ENCODE data around the gene WFIKKN1. TPM values are rescaled to one million over a fixed set of nuclear protein-coding genes. Genes with fewer than 3 reads are reported as not detected.

The WFIKKN1 gene
- total RNA-seq, 2 experiments from 2014 or later: 0.74 to 1.1 TPM

DNA sequence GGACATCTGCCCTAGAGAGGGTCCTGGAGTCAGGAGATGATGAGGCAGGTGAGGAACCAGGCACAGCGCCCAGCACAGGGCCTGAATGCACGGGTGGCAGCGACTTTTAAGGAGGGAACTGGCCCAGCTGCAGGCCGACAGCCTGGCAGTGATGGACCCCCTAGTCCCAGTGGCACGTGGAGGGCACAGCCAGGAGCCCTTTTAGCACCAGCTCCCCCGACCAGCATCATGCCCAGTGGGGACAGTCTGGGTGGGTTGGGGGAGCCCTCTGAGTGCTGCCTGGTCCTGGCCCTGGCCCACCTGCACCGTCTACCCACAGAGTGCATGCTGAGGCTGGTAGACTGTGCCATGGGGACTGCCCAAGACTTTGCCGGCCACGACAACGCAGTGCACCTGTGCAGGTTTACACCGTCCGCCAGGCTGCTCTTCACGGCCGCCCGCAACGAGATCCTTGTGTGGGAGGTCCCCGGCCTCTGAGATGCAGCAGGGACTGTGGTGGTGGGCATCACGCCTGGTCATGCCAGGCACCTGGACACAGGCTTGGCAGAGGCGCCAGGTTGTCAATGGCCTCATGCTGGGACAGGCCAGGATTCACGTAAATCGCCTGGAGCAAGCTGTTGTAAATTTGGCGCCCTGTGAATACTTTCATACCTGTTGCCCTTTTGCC, 36.5 kb downstream of the WFIKKN1 start:
- H3K27me3 Mint-ChIP-seq: no peaks in the 10 kb centered on the region
- CTCF ChIA-PET: interaction anchor here (0.6 to 1.3 kb wide), 5 partner anchors 8 to 69 kb away, joined by 3 to 6 read pairs (median 3); partner anchors contain the start of gene WDR90
- H3K36me3 Mint-ChIP-seq (ENCODE audit: low read depth): peaks cover 19% of the 10 kb centered on the region
- peak overlapping the region; percentile 76 for H3K4me3 Mint-ChIP-seq
- POLR2A ChIA-PET: no interaction called here
- DNase-seq (no peak), ATAC-seq (no peak)
- intact Hi-C loops (cut with DNase I, micrococcal nuclease): no loop called here
- H3K4me1 Mint-ChIP-seq: peaks cover 6% of the 10 kb centered on the region
- H3K27ac Mint-ChIP-seq: peak overlapping the region; percentile 85
- H3K9me3 Mint-ChIP-seq (ENCODE audit: low read depth): no peaks in the 10 kb centered on the region

GRCh38 chr16:667780-668518, 37.2 kb downstream of the WFIKKN1 start, which contains the start of gene RHOT2:
TSS of gene RHOT2 (plus strand) at chr16:668132. CDS start at chr16:668200, 68 bp downstream.
- peak within 1 kb of the TSS; percentile 76 for H3K4me3 Mint-ChIP-seq
- ChIA-PET CTCF (interaction anchor here (0.6 to 1.3 kb wide), 5 partner anchors 9 to 69 kb away, joined by 3 to 6 read pairs (median 3); partner anchors contain the start of gene WDR90), POLR2A (no interaction called here)
- peak within 1 kb of the TSS; percentile 85 for H3K27ac Mint-ChIP-seq
- DNase-seq (peak; percentile 96), ATAC-seq (peak; percentile 98)
- peaks cover 17% of the 10 kb centered on the region for H3K36me3 Mint-ChIP-seq (ENCODE audit: low read depth)
- no peaks in the 10 kb centered on the region for H3K9me3 Mint-ChIP-seq (ENCODE audit: low read depth)
- intact Hi-C loops (cut with DNase I, micrococcal nuclease): loop anchor here in 1 of 2 experiments (1.0 to 2.0 kb wide), 8 partner anchors 11 to 1291 kb away; partner anchors contain the start of genes DECR2, JMJD8, METTL26 and NDUFB10
- H3K27me3 Mint-ChIP-seq: no peaks in the 10 kb centered on the region
- peaks cover 6% of the 10 kb centered on the region for H3K4me1 Mint-ChIP-seq

DNA sequence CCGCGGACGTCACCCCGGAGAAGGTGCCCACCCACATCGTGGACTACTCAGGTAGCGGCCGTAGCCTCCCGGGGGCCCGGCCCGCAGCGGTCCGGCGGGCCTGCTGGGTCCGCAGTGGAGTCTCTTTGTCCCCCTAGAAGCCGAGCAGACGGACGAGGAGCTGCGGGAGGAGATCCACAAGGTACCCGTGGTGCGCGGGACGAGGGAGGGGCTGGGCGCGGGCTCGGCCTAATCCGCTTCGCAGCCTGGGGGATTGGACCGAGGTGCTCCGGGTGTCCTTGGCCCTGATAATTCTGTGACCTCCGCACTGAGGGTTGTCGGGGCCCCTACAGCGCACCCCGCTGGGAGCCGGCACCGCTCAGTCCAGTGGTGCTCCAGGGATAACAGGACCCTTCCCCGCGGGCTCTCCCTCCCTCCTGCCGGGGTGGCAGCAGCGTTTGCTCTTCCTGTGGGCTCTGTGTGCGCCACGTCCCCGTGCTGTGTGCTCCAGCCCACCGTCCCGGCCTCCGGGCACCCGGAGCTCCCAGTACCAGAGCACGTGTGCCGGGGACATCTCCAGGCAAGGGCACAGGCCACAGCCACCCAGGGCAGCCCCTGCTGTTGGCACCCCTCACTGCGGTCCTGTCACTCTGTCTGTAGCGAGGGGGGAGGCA, 37.9 kb downstream of the WFIKKN1 start:
- ChIA-PET POLR2A (no interaction called here), CTCF (interaction anchor here (1.0 to 1.3 kb wide), 2 partner anchors 10 to 68 kb away, joined by 3 read pairs; no protein-coding TSS in a partner anchor)
- H3K4me1 Mint-ChIP-seq: peaks cover 6% of the 10 kb centered on the region
- peaks cover 18% of the 10 kb centered on the region for H3K36me3 Mint-ChIP-seq (ENCODE audit: low read depth)
- H3K9me3 Mint-ChIP-seq (ENCODE audit: low read depth): no peaks in the 10 kb centered on the region
- intact Hi-C loops (cut with DNase I, micrococcal nuclease): loop anchor here in 1 of 2 experiments (1.0 to 2.0 kb wide), 8 partner anchors 11 to 1291 kb away; partner anchors contain the start of genes DECR2, JMJD8, METTL26 and NDUFB10
- ATAC-seq (no peak), DNase-seq (peak; percentile 43)
- no peaks in the 10 kb centered on the region for H3K27me3 Mint-ChIP-seq
- peak overlapping the region; percentile 76 for H3K4me3 Mint-ChIP-seq
- H3K27ac Mint-ChIP-seq: peak overlapping the region; percentile 63

- peaks cover 6% of the 10 kb centered on the region for H3K4me1 Mint-ChIP-seq
- H3K4me3 Mint-ChIP-seq: peak overlapping the region; percentile 76
- no peaks in the 10 kb centered on the region for H3K27me3 Mint-ChIP-seq
- no peak overlapping the region for H3K27ac Mint-ChIP-seq
- intact Hi-C loops (cut with DNase I, micrococcal nuclease): loop anchor here in 1 of 2 experiments (2.0 kb wide), 3 partner anchors 15 to 269 kb away; partner anchors contain the start of genes DECR2 and JMJD8
- POLR2A ChIA-PET: no interaction called here
- peaks cover 18% of the 10 kb centered on the region for H3K36me3 Mint-ChIP-seq (ENCODE audit: low read depth)
- no peaks in the 10 kb centered on the region for H3K9me3 Mint-ChIP-seq (ENCODE audit: low read depth)
- CTCF ChIA-PET: no interaction called here
- no peak for ATAC-seq
- no peak for DNase-seq
These were observed 38.9 kb downstream of the WFIKKN1 start for GRCh38 chr16:669666-670065.

GRCh38 chr16:670485-671352, 39.9 kb downstream of the WFIKKN1 start:
- Mint-ChIP-seq H3K27me3 (peaks cover 2% of the 10 kb centered on the region), H3K27ac (no peak overlapping the region), H3K4me1 (peaks cover 9% of the 10 kb centered on the region), H3K9me3 (ENCODE audit: low read depth) (no peaks in the 10 kb centered on the region), H3K4me3 (no peak overlapping the region), H3K36me3 (ENCODE audit: low read depth) (peaks cover 18% of the 10 kb centered on the region)
- DNase-seq (no peak), ATAC-seq (no peak)
- ChIA-PET CTCF (interaction anchor here (0.7 kb wide), 1 partner anchor 8 kb away, joined by 5 read pairs; no protein-coding TSS in a partner anchor), POLR2A (no interaction called here)
- intact Hi-C loops (cut with DNase I, micrococcal nuclease): no loop called here

- no peaks in the 10 kb centered on the region for H3K9me3 Mint-ChIP-seq (ENCODE audit: low read depth)
- H3K4me1 Mint-ChIP-seq: peaks cover 9% of the 10 kb centered on the region
- ChIA-PET POLR2A (no interaction called here), CTCF (no interaction called here)
- H3K36me3 Mint-ChIP-seq (ENCODE audit: low read depth): peaks cover 18% of the 10 kb centered on the region
- intact Hi-C loops (cut with DNase I, micrococcal nuclease): no loop called here
- DNase-seq (no peak), ATAC-seq (no peak)
- no peak overlapping the region for H3K4me3 Mint-ChIP-seq
- peaks cover 2% of the 10 kb centered on the region for H3K27me3 Mint-ChIP-seq
- H3K27ac Mint-ChIP-seq: no peak overlapping the region
These were observed 40.8 kb downstream of the WFIKKN1 start for GRCh38 chr16:671353-672131.

DNA sequence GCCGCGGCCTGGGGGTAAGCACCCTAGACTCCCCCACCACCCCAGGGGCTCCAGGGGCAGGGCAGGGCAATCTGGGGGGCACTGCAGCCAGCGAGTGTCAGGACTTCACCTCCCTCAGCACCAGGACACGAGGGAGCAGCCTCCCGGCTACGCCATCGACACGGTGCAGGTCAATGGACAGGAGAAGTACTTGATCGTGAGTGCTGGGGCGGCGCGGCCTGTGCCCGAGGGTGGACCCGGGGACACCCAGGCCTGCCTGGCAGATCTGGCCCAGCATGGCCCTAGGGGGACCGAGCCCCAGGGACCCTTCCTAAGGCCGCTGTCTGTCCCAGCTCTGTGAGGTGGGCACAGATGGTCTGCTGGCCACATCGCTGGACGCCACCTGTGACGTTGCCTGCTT, 41.6 kb downstream of the WFIKKN1 start:
- Mint-ChIP-seq H3K4me3 (no peak overlapping the region), H3K9me3 (ENCODE audit: low read depth) (no peaks in the 10 kb centered on the region), H3K27ac (no peak overlapping the region), H3K27me3 (peaks cover 2% of the 10 kb centered on the region), H3K36me3 (ENCODE audit: low read depth) (peaks cover 18% of the 10 kb centered on the region), H3K4me1 (peaks cover 12% of the 10 kb centered on the region)
- intact Hi-C loops (cut with DNase I, micrococcal nuclease): no loop called here
- no peak for ATAC-seq
- POLR2A ChIA-PET: no interaction called here
- CTCF ChIA-PET: interaction anchor here (0.9 kb wide), 1 partner anchor 27 kb away, joined by 4 read pairs; no protein-coding TSS in a partner anchor
- no peak for DNase-seq

DNA sequence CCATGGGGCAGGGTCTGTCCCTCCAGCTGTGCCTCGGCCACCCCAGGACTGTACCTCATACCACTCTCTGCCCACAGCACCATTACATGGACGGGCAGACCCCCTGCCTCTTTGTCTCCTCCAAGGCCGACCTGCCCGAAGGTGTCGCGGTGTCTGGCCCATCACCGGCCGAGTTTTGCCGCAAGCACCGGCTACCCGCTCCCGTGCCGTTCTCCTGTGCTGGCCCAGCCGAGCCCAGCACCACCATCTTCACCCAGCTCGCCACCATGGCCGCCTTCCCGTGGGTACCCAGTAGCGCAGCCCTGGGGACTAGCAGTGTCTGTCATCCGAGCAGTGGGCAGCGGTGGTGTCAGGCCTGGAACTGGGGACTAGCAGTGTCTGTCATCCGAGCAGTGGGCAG, 42.1 kb downstream of the WFIKKN1 start:
- Mint-ChIP-seq H3K27ac (no peak overlapping the region), H3K4me1 (peaks cover 8% of the 10 kb centered on the region), H3K4me3 (no peak overlapping the region), H3K36me3 (ENCODE audit: low read depth) (peaks cover 18% of the 10 kb centered on the region), H3K27me3 (peaks cover 2% of the 10 kb centered on the region), H3K9me3 (ENCODE audit: low read depth) (no peaks in the 10 kb centered on the region)
- ChIA-PET POLR2A (no interaction called here), CTCF (interaction anchor here (0.9 kb wide), 1 partner anchor 27 kb away, joined by 4 read pairs; no protein-coding TSS in a partner anchor)
- ATAC-seq (no peak), DNase-seq (no peak)
- intact Hi-C loops (cut with DNase I, micrococcal nuclease): no loop called here

- H3K27ac Mint-ChIP-seq: no peak overlapping the region
- intact Hi-C loops (cut with DNase I, micrococcal nuclease): no loop called here
These were observed 42.7 kb downstream of the WFIKKN1 start for GRCh38 chr16:673399-673991.

More at GRCh38 chr16:673399-673991, 42.7 kb downstream of the WFIKKN1 start:
- POLR2A ChIA-PET: no interaction called here
- Mint-ChIP-seq H3K36me3 (ENCODE audit: low read depth) (peaks cover 18% of the 10 kb centered on the region), H3K27me3 (peaks cover 2% of the 10 kb centered on the region), H3K4me1 (peaks cover 8% of the 10 kb centered on the region), H3K9me3 (ENCODE audit: low read depth) (no peaks in the 10 kb centered on the region), H3K4me3 (no peak overlapping the region)
- ATAC-seq (no peak), DNase-seq (no peak)
- CTCF ChIA-PET: interaction anchor here (0.9 kb wide), 1 partner anchor 26 kb away, joined by 4 read pairs; no protein-coding TSS in a partner anchor
